Brain microvascular endothelial cell (primary cell): Measurements from ENCODE around the gene CDCA3.
A peak's percentile ranks its signal among the peaks of the same experiment; 100 is the strongest.

Experiments used
- DNase-seq: peaks from one replicate; pipeline ENCODE4 v3.0.0-alpha.2; 2020
- H3K27ac ChIP-seq: fragments of 250-450 bp; sonication (Bioruptor Pico); 2 replicates; pipeline ENCODE4 v1.5.1; 2020; ENCODE audit warnings: mild to moderate bottlenecking, moderate library complexity
- H3K27me3 ChIP-seq: fragments of 250-450 bp; sonication (Bioruptor Pico); replicated peaks from 2 replicates; pipeline ENCODE4 v1.5.1; 2020; ENCODE audit warnings: mild to moderate bottlenecking
- H3K36me3 ChIP-seq: fragments of 250-450 bp; sonication (Bioruptor Pico); replicated peaks from 2 replicates; pipeline ENCODE4 v1.5.1; 2020; ENCODE audit warnings: mild to moderate bottlenecking
- H3K4me3 ChIP-seq: 2 replicates; pipeline ENCODE4 v1.5.1; 2011; ENCODE audit warnings: low read depth, mild to moderate bottlenecking, control low read depth, low read length, moderate library complexity
- CTCF ChIP-seq: IDR thresholded peaks from 2 replicates; pipeline ENCODE4 v1.5.1; 2011; ENCODE audit warnings: low read depth, mild to moderate bottlenecking, moderate library complexity, low read length, control low read depth, inconsistent platforms; ENCODE audit errors: missing control alignments
- in situ Hi-C: cut with HindIII; loops from 2 replicates; pipeline ENCODE4 v1.10.0; 2017; ENCODE audit warnings: low sequenced_read_pairs, low pct_ligation_motif_present

Gene CDCA3

GRCh38 chr12:6833189-6833890 lies 17.7 kb downstream of the CDCA3 start:
- H3K4me3 ChIP-seq, result no peak overlapping the region
- in situ Hi-C loops, result no loop called here
- peaks cover 63% of the 10 kb centered on the region for H3K36me3 ChIP-seq
- no peak for DNase-seq
- TF ChIP-seq CTCF, result no peak
- H3K27me3 ChIP-seq, result no peaks in the 10 kb centered on the region
- no peak overlapping the region for H3K27ac ChIP-seq

GRCh38 chr12:6832125-6832524 lies 19.0 kb downstream of the CDCA3 start:
- no peak for TF ChIP-seq CTCF
- peaks cover 51% of the 10 kb centered on the region for H3K36me3 ChIP-seq
- H3K27me3 ChIP-seq, result no peaks in the 10 kb centered on the region
- no peak overlapping the region for H3K27ac ChIP-seq
- H3K4me3 ChIP-seq, result no peak overlapping the region
- no peak for DNase-seq
- in situ Hi-C loops, result no loop called here

GRCh38 chr12:6831450-6831995 lies 19.6 kb downstream of the CDCA3 start:
- in situ Hi-C loops, result no loop called here
- Histone ChIP-seq H3K36me3 (peaks cover 45% of the 10 kb centered on the region), H3K27ac (no peak overlapping the region)

GRCh38 chr12:6830999-6831398 lies 20.1 kb downstream of the CDCA3 start:
- H3K27ac ChIP-seq, result no peak overlapping the region
- in situ Hi-C loops, result no loop called here
- no peak overlapping the region for H3K4me3 ChIP-seq
- peaks cover 41% of the 10 kb centered on the region for H3K36me3 ChIP-seq
- no peak for TF ChIP-seq CTCF
- H3K27me3 ChIP-seq, result no peaks in the 10 kb centered on the region
- DNase-seq, result no peak

More at GRCh38 chr12:6831450-6831995, 19.6 kb downstream of the CDCA3 start:
- Histone ChIP-seq H3K4me3 (no peak overlapping the region), H3K27me3 (no peaks in the 10 kb centered on the region)
- no peak for TF ChIP-seq CTCF
- no peak for DNase-seq

- no peak overlapping the region for H3K27ac ChIP-seq
- DNase-seq, result no peak
- peak overlapping the region; percentile 91 for H3K4me3 ChIP-seq
- in situ Hi-C loops, result no loop called here
- no peak for TF ChIP-seq CTCF
- H3K36me3 ChIP-seq, result peaks cover 38% of the 10 kb centered on the region
- H3K27me3 ChIP-seq, result no peaks in the 10 kb centered on the region
Measured at GRCh38 chr12:6830286-6830890, 20.7 kb downstream of the CDCA3 start.
